Spleen (tissue), 11 donors: ENCODE data around the gene EME1. TPM values are rescaled to one million over a fixed set of nuclear protein-coding genes. Genes with fewer than 3 reads are reported as not detected.
"Not testable (repeated sequence)": the region's sequence is repeated elsewhere in the genome, so short reads cannot be mapped to it uniquely, and the experiment has no call there.

ENCODE experiments used
- DNase-seq: peaks from one replicate; pipeline ENCODE4 v3.0.0-alpha.2; 2020
- H3K27ac ChIP-seq, 8 donors: fragments of 200-600 bp; sonication (generic) in 7 of 8; 1 replicate in 4 of 8; 2 replicates in 4 of 8; pipeline versions ENCODE4 v1.5.0 to v1.8.0; 2016 to 2021; ENCODE audit warnings: inconsistent platforms in 4 of 8, mild to moderate bottlenecking in 4 of 8, moderate library complexity in 1 of 8
- H3K27me3 ChIP-seq, 7 donors: fragments of 200-600 bp; sonication (generic) in 6 of 7; replicated peaks in 1 of 7; 1 replicate in 4 of 7; 2 replicates in 3 of 7; pipeline versions ENCODE4 v1.5.0 to v1.8.0; 2016 to 2021; ENCODE audit warnings: inconsistent platforms in 3 of 7, mild to moderate bottlenecking in 1 of 7
- H3K36me3 ChIP-seq, 6 donors: fragments of 200-600 bp; sonication (generic) in 5 of 6; 1 replicate in 4 of 6; 2 replicates in 2 of 6; pipeline versions ENCODE4 v1.5.0 to v1.8.0; 2016 to 2021; ENCODE audit warnings: inconsistent platforms in 2 of 6
- H3K4me1 ChIP-seq, 6 donors: fragments of 200-600 bp; sonication (generic) in 5 of 6; 1 replicate in 3 of 6; 2 replicates in 3 of 6; pipeline versions ENCODE4 v1.5.0 to v1.8.0; 2016 to 2021; ENCODE audit warnings: inconsistent platforms in 3 of 6
- H3K4me3 ChIP-seq, 8 donors: fragments of 200-600 bp; sonication (generic) in 7 of 8; 1 replicate in 4 of 8; 2 replicates in 4 of 8; pipeline versions ENCODE4 v1.5.0 to v1.8.0; 2016 to 2021; ENCODE audit warnings: inconsistent platforms in 4 of 8, mild to moderate bottlenecking in 4 of 8, moderate library complexity in 2 of 8
- H3K9me3 ChIP-seq, 8 donors: fragments of 200-600 bp; sonication (generic) in 7 of 8; 1 replicate in 4 of 8; 2 replicates in 4 of 8; pipeline versions ENCODE4 v1.5.0 to v1.8.0; 2016 to 2021; ENCODE audit warnings: inconsistent platforms in 4 of 8
- POLR2A ChIP-seq, 3 donors: fragments of 450-650 bp; IDR thresholded peaks; one replicate each; pipeline ENCODE4 v1.5.1; 2017; ENCODE audit warnings: antibody characterized with exemption in 3 of 3, mild to moderate bottlenecking in 1 of 3
- POLR2AphosphoS5 ChIP-seq, 3 donors: sonication (generic); formaldehyde crosslinking; IDR thresholded peaks; one replicate each; pipeline ENCODE4 v1.5.1; 2017; ENCODE audit warnings: antibody characterized with exemption in 3 of 3
- WGBS, 5 donors: extraction: QIAGEN DNeasy Blood & Tissue Kit in 3 of 5; methylation state at CpG; one replicate each; pipeline versions ENCODE4 v1.1.5 to v1.1.7; 2013 to 2018; 5-methylcytosine and 5-hydroxymethylcytosine counted together
- intact Hi-C: fragments of 100-400 bp; cut with DNase I; formaldehyde crosslinking; loops from one replicate; pipeline ENCODE4 v1.15.0; 2023; ENCODE audit warnings: low total_unique reads
- polyA plus RNA-seq, 3 donors: library from polyadenylated mRNA; stranded (reverse); fragments of 200-250 nt; gene quantifications; one replicate each; pipeline ENCODE4 v1.2.1, GENCODE V29; 2013
- total RNA-seq, 7 donors: library from RNA; depleted of rRNA in 3 of 7; stranded (reverse); fragments of >200 nt in 3 of 7; fragmentation: NEBNext Ultra II Directional in 4 of 7; extraction: Animal tissue kit (Norgen Biotek cat#: 25700) in 4 of 7; gene quantifications; one replicate each; pipeline versions ENCODE4 v1.1.0 to v1.2.1, GENCODE V29; 2016 to 2021
- TF ChIP-seq, protein P1 (sequence below), 11 experiments: fragments of 200-600 bp in 7 of 11; fragments of 450-650 bp in 4 of 11; sonication (generic) in 4 of 11; IDR thresholded peaks in 8 of 11; conservative IDR thresholded peaks in 3 of 11; 1 replicate in 7 of 11; 2 replicates in 4 of 11; pipeline versions ENCODE4 v1.4.0 to v1.8.0; 2016 to 2021; ENCODE audit warnings: antibody characterized with exemption in 11 of 11, inconsistent platforms in 4 of 11, mild to moderate bottlenecking in 1 of 11
- donor health status: healthy with polysubstance abuse.
- donor health status: DM: no; HTN: no; CAD: no; lungs with moderate emphysema.
- donor health status: DM: no; HTN: no; CAD: no.
- donor health status: Bipolar disorder and iron deficiency.
- donor health status: healthy.
- donor health status: DM: no; HTN: no; CAD: no.
- donor health status: DM: yes; HTN: yes; CAD: no.

Gene EME1
- total and polyA plus RNA-seq, 10 donors: 0.66 to 3.6 (median 1.9) TPM

- WGBS, 5 donors: 43 to 81% (median 56%) methylated on average over 6 of the region's 6 CpGs
- Histone ChIP-seq H3K4me3 (no peak overlapping the region), H3K27ac (no peak overlapping the region), H3K27me3 (peaks cover 0 to 32% (median 0%) of the 10 kb centered on the region in 7 donors), H3K9me3 (no peaks in the 10 kb centered on the region), H3K4me1 (peaks cover 0 to 13% (median 0%) of the 10 kb centered on the region in 6 donors), H3K36me3 (no peaks in the 10 kb centered on the region)
- intact Hi-C loops: no loop called here
- TF ChIP-seq POLR2A (IDR thresholded peaks at IDR 0.05): no peak
- TF ChIP-seq, protein P1, sequence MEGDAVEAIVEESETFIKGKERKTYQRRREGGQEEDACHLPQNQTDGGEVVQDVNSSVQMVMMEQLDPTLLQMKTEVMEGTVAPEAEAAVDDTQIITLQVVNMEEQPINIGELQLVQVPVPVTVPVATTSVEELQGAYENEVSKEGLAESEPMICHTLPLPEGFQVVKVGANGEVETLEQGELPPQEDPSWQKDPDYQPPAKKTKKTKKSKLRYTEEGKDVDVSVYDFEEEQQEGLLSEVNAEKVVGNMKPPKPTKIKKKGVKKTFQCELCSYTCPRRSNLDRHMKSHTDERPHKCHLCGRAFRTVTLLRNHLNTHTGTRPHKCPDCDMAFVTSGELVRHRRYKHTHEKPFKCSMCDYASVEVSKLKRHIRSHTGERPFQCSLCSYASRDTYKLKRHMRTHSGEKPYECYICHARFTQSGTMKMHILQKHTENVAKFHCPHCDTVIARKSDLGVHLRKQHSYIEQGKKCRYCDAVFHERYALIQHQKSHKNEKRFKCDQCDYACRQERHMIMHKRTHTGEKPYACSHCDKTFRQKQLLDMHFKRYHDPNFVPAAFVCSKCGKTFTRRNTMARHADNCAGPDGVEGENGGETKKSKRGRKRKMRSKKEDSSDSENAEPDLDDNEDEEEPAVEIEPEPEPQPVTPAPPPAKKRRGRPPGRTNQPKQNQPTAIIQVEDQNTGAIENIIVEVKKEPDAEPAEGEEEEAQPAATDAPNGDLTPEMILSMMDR (IDR thresholded peaks at IDR 0.05 in 8 of 11, conservative IDR thresholded peaks at IDR 0.05 in 3 of 11): no peak
- no peak for TF ChIP-seq POLR2AphosphoS5 (IDR thresholded peaks at IDR 0.05)
- DNase-seq: no peak
Measured at GRCh38 chr17:50332196-50332595, 40.8 kb upstream of the EME1 start.

DNA sequence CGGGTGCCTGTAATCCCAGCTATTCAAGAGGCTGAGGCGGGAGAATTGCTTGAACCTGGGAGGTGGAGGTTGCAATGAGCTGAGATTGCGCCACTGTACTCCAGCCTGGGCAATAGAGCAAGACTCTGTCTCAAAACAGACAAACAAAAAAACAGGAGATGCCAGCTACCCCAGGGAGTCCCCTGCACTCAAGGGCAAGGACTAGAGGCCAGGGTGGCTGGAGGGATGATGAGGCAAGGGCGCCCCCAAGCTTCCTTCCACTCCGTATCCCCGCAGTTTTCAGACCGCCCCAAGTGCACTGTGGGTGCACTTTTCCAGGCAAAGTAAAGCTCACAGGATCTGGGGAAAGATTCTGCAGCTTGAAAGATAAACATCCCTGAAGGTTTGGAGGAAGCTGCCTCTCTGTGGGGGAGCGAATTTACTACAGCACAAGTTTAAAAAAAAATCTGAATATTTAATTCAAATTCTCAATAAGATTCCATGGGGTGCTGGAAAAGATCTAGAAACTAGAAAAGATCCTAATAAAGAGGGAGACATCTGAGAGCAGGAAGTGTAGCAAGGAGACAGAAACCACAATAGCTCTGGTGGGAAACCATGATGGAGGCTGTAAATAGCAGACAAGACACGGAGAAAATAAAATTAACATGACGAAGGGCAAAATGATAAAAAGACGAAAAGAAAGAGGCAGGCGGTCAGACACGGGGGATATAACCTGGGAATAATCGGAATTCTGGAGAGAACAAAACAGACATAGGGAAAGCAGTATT lies 39.6 kb upstream of the EME1 start:
- DNase-seq, H3K4me3 ChIP-seq, H3K36me3 ChIP-seq, intact Hi-C loops, H3K27ac ChIP-seq, H3K9me3 ChIP-seq: not testable (repeated sequence)
- Histone ChIP-seq H3K4me1 (peaks cover 0 to 13% (median 0%) of the 10 kb centered on the region in 6 donors), H3K27me3 (peaks cover 0 to 32% (median 0%) of the 10 kb centered on the region in 7 donors)
- WGBS, 5 donors: 42 to 47% (median 46%) methylated on average over 14 of the region's 14 CpGs

DNA sequence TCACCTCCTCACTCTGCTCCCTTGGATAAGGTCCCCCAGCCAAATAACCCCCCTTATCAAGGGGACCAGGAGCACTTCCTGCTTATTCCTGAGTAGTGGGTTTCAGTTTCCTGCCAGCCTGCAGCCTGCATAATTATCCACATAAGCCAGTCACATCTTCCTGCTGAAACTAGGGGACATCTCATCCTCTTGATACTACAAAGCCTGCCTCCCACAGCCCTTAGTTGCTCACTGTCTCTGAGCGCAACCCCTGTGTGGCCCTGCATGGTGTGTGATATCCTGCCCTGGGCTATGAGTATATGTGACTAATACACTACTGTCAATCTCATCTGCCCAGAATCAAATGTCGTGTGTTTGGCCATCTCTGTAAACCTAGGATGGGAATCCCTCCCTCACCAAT lies 35.1 kb upstream of the EME1 start:
- 65 to 97% (median 90%) methylated on average over 2 of the region's 2 CpGs for WGBS, 5 donors
- DNase-seq: no peak
- H3K27me3 ChIP-seq: peaks cover 0 to 15% (median 0%) of the 10 kb centered on the region in 7 donors
- no peak overlapping the region for H3K4me3 ChIP-seq
- peaks cover 0 to 13% (median 0%) of the 10 kb centered on the region in 6 donors for H3K4me1 ChIP-seq
- peaks cover 0 to 19% (median 14%) of the 10 kb centered on the region in 8 donors for H3K9me3 ChIP-seq
- intact Hi-C loops: no loop called here
- no peaks in the 10 kb centered on the region for H3K36me3 ChIP-seq
- no peak for TF ChIP-seq POLR2AphosphoS5 (IDR thresholded peaks at IDR 0.05)
- TF ChIP-seq POLR2A (IDR thresholded peaks at IDR 0.05): no peak
- TF ChIP-seq, protein P1 (IDR thresholded peaks at IDR 0.05 in 8 of 11, conservative IDR thresholded peaks at IDR 0.05 in 3 of 11): no peak
- no peak overlapping the region for H3K27ac ChIP-seq

- Histone ChIP-seq H3K4me3 (no peak overlapping the region), H3K36me3 (no peaks in the 10 kb centered on the region), H3K27ac (no peak overlapping the region), H3K27me3 (peaks cover 0 to 10% (median 0%) of the 10 kb centered on the region in 7 donors), H3K4me1 (peaks cover 0 to 6% (median 0%) of the 10 kb centered on the region in 6 donors), H3K9me3 (peaks cover 0 to 19% (median 14%) of the 10 kb centered on the region in 8 donors)
- intact Hi-C loops: no loop called here
- TF ChIP-seq POLR2AphosphoS5 (IDR thresholded peaks at IDR 0.05) (no peak), POLR2A (IDR thresholded peaks at IDR 0.05) (no peak)
- TF ChIP-seq, protein P1 (IDR thresholded peaks at IDR 0.05 in 8 of 11, conservative IDR thresholded peaks at IDR 0.05 in 3 of 11): no peak
- no peak for DNase-seq
Measured at GRCh38 chr17:50338645-50339044, 34.4 kb upstream of the EME1 start.
